ENCODE measurements around the gene LRP6.

DNA sequence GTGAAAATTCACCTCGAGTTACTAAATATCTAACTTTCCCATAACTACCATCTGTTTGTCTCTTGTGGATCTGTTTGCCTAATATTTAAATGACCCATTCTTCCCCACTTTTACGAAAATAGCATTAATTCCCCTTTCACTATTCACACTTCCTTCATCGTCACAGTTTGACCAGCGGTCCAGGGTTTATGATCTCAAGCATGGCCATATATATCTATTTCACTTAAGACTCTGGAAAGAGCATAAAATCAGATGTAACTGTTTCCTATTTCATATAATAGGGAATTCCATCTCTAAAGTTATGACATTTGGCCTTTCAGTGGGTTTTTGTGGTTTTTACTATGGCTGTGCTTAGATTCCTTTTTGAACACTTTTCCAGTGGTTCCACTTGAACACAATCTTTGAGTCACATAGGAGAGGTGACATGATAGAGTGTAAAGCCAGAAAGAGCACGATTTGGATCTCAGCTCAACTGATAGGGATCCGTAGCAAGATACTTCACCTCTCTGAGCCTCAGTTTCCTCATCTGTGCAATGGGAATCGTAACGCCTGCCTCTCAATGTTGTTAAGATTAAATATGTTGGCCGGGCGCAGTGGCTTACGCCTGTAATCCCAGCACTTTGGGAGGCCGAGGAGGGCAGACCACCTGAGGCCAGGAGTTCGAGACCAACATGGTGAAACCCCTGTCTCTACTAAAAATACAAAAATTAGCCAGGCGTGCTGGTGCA lies 196.9 kb downstream of the LRP6 start:
- TF ChIP-seq, protein P1, sequence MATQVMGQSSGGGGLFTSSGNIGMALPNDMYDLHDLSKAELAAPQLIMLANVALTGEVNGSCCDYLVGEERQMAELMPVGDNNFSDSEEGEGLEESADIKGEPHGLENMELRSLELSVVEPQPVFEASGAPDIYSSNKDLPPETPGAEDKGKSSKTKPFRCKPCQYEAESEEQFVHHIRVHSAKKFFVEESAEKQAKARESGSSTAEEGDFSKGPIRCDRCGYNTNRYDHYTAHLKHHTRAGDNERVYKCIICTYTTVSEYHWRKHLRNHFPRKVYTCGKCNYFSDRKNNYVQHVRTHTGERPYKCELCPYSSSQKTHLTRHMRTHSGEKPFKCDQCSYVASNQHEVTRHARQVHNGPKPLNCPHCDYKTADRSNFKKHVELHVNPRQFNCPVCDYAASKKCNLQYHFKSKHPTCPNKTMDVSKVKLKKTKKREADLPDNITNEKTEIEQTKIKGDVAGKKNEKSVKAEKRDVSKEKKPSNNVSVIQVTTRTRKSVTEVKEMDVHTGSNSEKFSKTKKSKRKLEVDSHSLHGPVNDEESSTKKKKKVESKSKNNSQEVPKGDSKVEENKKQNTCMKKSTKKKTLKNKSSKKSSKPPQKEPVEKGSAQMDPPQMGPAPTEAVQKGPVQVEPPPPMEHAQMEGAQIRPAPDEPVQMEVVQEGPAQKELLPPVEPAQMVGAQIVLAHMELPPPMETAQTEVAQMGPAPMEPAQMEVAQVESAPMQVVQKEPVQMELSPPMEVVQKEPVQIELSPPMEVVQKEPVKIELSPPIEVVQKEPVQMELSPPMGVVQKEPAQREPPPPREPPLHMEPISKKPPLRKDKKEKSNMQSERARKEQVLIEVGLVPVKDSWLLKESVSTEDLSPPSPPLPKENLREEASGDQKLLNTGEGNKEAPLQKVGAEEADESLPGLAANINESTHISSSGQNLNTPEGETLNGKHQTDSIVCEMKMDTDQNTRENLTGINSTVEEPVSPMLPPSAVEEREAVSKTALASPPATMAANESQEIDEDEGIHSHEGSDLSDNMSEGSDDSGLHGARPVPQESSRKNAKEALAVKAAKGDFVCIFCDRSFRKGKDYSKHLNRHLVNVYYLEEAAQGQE (IDR thresholded peaks at IDR 0.05; ENCODE audit: low read depth): no peak
- no peak for TF ChIP-seq FOXM1 (IDR thresholded peaks at IDR 0.05; ENCODE audit: borderline replicate concordance, low read depth)
- no peak for TF ChIP-seq YY1 (IDR thresholded peaks at IDR 0.05; ENCODE audit: low read depth)
- TF ChIP-seq CEBPB (IDR thresholded peaks at IDR 0.05): no peak
- TF ChIP-seq TCF12 (IDR thresholded peaks at IDR 0.05; ENCODE audit: low read depth): no peak

Measured in Ishikawa (cell line).